ENCODE results near the gene KSR1.
"Not testable (repeated sequence)": the region's sequence is repeated elsewhere in the genome, so short reads cannot be mapped to it uniquely, and the experiment has no call there.

The KSR1 gene

DNA sequence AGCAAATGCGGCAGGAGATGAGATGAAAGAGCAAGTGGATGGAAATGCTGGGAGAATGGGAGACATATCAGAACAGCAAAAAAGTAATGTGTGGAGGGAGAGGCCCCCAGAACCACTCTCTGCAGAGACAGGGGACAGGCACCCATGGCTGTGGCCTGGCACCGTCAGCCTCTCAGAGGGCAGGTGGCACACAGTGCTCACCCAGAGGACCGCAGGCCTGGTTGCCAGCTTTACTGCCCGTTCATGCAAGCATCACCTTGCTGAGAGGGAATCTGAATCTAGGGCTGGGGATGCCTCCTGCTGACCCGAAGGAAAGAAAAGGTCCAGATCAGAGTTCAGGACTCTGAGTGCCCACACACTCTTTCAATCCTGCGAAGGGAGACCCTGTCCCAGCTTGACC is 34.6 kb upstream of the KSR1 start:
- not testable (repeated sequence) for H3K4me3 Mint-ChIP-seq; H3K4me1 Mint-ChIP-seq (ENCODE audit: low read depth); H3K27ac Mint-ChIP-seq; H3K27me3 Mint-ChIP-seq; H3K36me3 Mint-ChIP-seq (ENCODE audit: low read depth); H3K9me3 Mint-ChIP-seq

DNA sequence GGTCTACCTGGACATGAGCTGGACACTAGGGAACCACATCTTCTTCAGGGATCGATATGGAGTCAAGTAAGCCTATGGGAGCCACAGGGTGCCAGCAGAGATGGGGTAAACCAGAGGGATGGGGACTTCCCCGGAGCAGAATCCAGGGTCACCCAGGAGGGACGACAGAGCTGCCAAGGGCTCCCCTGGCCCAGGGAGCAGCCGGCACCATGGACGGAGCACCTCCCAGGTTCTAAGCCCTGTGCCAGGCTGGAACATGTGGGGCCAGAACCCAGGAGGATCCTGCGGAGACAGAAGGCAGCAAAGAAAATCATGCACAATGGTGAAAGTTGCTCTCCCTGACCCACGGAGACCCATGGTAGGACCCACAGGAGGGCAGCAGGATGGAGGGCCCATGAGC is 33.6 kb upstream of the KSR1 start:
- Mint-ChIP-seq H3K4me1 (ENCODE audit: low read depth) (no peaks in the 10 kb centered on the region), H3K36me3 (ENCODE audit: low read depth) (no peaks in the 10 kb centered on the region)

DNA sequence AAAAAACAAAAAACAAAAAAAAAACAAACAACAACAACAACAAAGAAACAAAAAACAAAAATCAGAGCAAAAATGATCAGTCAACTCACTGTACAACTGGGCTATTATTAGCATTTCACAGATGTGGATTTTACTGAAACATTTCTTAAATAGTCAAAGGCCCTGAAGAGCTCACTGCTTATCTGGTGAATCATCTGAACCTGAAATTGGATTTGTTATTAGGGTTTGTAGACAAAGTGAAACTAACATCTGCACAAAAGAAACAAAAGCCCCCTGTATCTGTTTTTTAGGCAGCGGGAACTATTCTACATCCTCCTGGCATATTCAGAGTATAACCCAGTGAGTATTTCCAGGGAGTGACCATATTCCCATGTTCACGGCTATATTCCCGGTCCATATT is 32.6 kb upstream of the KSR1 start:
- no peaks in the 10 kb centered on the region for H3K9me3 Mint-ChIP-seq
- no peak overlapping the region for H3K4me3 Mint-ChIP-seq
- H3K4me1 Mint-ChIP-seq (ENCODE audit: low read depth): no peaks in the 10 kb centered on the region
- no peaks in the 10 kb centered on the region for H3K27me3 Mint-ChIP-seq
- H3K36me3 Mint-ChIP-seq (ENCODE audit: low read depth): no peaks in the 10 kb centered on the region
- no peak overlapping the region for H3K27ac Mint-ChIP-seq

More for the DNA sequence above, 33.6 kb upstream of the KSR1 start:
- H3K27ac Mint-ChIP-seq: no peak overlapping the region
- no peaks in the 10 kb centered on the region for H3K27me3 Mint-ChIP-seq
- H3K4me3 Mint-ChIP-seq: no peak overlapping the region
- H3K9me3 Mint-ChIP-seq: no peaks in the 10 kb centered on the region

GRCh38 chr17:27424516-27424915 is 31.7 kb upstream of the KSR1 start:
- H3K36me3 Mint-ChIP-seq (ENCODE audit: low read depth): no peaks in the 10 kb centered on the region
- H3K4me1 Mint-ChIP-seq (ENCODE audit: low read depth): no peaks in the 10 kb centered on the region
- H3K9me3 Mint-ChIP-seq: no peaks in the 10 kb centered on the region
- no peak overlapping the region for H3K27ac Mint-ChIP-seq
- no peak overlapping the region for H3K4me3 Mint-ChIP-seq
- H3K27me3 Mint-ChIP-seq: no peaks in the 10 kb centered on the region

DNA sequence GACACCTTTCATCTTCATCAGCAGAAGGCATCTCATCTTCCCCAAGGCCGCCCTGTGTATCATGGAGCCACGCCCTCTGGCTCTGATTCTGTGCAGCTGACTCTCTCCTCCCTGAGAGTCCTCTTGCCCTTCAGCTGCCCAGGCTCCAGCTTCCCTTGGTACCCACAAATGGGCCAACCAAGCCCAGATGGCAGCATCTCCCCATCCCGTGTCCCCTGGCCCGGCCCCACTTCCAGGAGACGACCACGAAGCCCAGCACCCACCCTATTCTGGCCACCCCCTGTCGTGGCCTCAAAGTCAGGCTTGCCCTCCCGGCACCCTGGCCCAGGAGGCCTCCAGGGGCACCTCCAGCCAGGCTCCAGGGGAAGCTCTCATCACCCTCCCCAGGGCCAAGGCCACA is 31.3 kb upstream of the KSR1 start:
- Mint-ChIP-seq H3K27ac (no peak overlapping the region), H3K4me3 (no peak overlapping the region), H3K4me1 (ENCODE audit: low read depth) (no peaks in the 10 kb centered on the region), H3K36me3 (ENCODE audit: low read depth) (no peaks in the 10 kb centered on the region), H3K9me3 (no peaks in the 10 kb centered on the region), H3K27me3 (no peaks in the 10 kb centered on the region)

DNA sequence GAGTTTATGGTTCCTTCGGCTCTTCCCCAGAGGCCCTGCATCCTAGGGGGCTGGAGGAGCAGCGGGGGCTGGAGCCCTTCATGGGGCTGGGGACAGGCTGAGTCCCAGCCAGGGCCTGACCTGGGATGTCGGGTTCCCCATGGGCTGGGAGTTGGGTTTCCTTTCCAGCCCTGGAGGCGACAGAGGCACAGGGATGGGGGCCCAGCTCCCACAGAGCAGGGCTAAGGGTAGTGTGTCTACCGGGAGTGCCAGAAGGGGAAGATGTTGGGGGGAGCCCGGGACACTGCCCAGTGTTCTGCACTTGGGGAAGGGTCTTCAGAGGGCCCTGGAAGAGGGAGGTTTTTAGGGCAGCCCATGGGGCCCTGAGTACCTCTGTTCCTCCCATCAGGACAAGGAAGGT is 30.7 kb upstream of the KSR1 start:
- H3K36me3 Mint-ChIP-seq (ENCODE audit: low read depth); H3K4me3 Mint-ChIP-seq; H3K9me3 Mint-ChIP-seq; H3K27ac Mint-ChIP-seq; H3K4me1 Mint-ChIP-seq (ENCODE audit: low read depth); H3K27me3 Mint-ChIP-seq: not testable (repeated sequence)

- Mint-ChIP-seq H3K4me3 (no peak overlapping the region), H3K9me3 (no peaks in the 10 kb centered on the region), H3K4me1 (ENCODE audit: low read depth) (no peaks in the 10 kb centered on the region), H3K27me3 (no peaks in the 10 kb centered on the region), H3K27ac (no peak overlapping the region), H3K36me3 (ENCODE audit: low read depth) (no peaks in the 10 kb centered on the region)
These were observed 30.3 kb upstream of the KSR1 start for GRCh38 chr17:27425991-27426390.

- not testable (repeated sequence) for H3K27ac Mint-ChIP-seq; H3K27me3 Mint-ChIP-seq; H3K36me3 Mint-ChIP-seq (ENCODE audit: low read depth); H3K4me3 Mint-ChIP-seq; H3K4me1 Mint-ChIP-seq (ENCODE audit: low read depth); H3K9me3 Mint-ChIP-seq
These were observed 29.8 kb upstream of the KSR1 start for GRCh38 chr17:27426471-27426870.

DNA sequence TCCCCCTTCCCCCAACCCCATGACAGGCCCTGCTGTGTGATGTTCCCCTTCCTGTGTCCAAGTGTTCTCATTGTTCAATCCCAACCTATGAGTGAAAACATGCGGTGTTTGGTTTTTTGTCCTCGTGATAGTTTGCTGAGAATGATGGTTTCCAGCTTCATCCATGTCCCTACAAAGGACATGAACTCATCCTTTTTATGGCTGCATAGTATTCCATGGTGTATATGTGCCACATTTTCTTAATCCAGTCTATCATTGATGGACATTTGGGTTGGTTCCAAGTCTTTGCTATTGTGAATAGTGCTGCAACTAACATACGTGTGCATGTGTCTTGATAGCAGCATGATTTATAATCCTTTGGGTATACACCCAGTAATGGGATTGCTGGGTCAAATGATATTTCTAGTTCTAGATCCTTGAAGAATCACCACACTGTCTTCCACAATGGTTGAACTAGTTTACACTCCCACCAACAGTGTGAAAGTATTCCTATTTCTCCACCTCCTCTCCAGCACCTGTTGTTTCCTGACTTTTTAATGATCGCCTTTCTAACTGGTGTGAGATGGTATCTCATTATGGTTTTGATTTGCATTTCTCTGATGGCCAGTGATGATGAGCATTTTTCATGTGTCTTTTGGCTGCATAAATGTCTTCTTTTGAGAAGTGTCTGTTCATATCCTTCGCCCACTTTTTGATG is 28.9 kb upstream of the KSR1 start:
- H3K27me3 Mint-ChIP-seq; H3K27ac Mint-ChIP-seq; H3K9me3 Mint-ChIP-seq; H3K36me3 Mint-ChIP-seq (ENCODE audit: low read depth); H3K4me3 Mint-ChIP-seq; H3K4me1 Mint-ChIP-seq (ENCODE audit: low read depth): not testable (repeated sequence)

- H3K9me3 Mint-ChIP-seq: no peaks in the 10 kb centered on the region
- no peaks in the 10 kb centered on the region for H3K4me1 Mint-ChIP-seq (ENCODE audit: low read depth)
- no peak overlapping the region for H3K27ac Mint-ChIP-seq
- H3K27me3 Mint-ChIP-seq: peaks cover 3% of the 10 kb centered on the region
- no peaks in the 10 kb centered on the region for H3K36me3 Mint-ChIP-seq (ENCODE audit: low read depth)
- no peak overlapping the region for H3K4me3 Mint-ChIP-seq
These were observed 27.3 kb upstream of the KSR1 start for GRCh38 chr17:27428781-27429505.

DNA sequence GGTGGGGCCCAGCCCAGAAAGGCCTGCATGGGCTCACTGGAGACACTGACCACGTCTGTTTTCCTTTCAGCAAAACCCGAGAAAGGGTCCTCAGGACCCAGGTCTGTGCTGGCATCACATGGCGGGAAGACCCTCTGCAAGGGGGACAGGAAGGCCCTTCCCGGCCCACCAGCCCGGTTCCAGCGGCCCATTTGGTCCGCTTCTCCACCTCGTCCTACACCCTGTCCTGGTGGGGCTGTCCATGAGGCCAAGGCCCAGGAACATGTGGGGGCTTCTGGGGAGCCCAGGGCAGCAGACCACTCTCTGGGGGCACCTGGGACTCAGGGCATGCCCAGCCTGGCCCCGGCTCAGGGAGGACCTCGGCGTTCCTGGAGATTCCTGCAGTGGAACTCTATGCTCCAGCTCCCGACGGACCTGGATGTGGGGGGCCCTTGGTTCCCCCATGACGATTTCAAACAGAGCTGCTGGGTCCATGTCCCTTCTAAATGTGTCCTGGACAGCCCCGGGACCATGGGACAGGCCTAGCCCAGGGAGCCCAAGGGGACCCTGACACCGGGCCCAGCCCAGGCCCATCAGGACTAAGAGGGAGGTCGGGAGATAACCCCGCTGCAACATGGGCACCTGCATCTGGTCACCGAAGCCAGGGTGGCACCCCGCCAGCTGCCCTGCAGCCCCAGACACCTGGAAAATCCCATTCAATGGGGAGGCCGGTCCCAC is 26.4 kb upstream of the KSR1 start:
- Mint-ChIP-seq H3K4me1 (ENCODE audit: low read depth) (no peaks in the 10 kb centered on the region), H3K27ac (no peak overlapping the region), H3K4me3 (no peak overlapping the region), H3K9me3 (no peaks in the 10 kb centered on the region), H3K36me3 (ENCODE audit: low read depth) (no peaks in the 10 kb centered on the region), H3K27me3 (peaks cover 3% of the 10 kb centered on the region)

- Mint-ChIP-seq H3K4me1 (ENCODE audit: low read depth) (no peaks in the 10 kb centered on the region), H3K36me3 (ENCODE audit: low read depth) (no peaks in the 10 kb centered on the region), H3K27me3 (peaks cover 3% of the 10 kb centered on the region), H3K27ac (no peak overlapping the region), H3K4me3 (no peak overlapping the region), H3K9me3 (no peaks in the 10 kb centered on the region)
These were observed 25.8 kb upstream of the KSR1 start for GRCh38 chr17:27430383-27430840.

- no peak overlapping the region for H3K27ac Mint-ChIP-seq
These were observed 25.3 kb upstream of the KSR1 start for GRCh38 chr17:27430882-27431491.

GRCh38 chr17:27433521-27433920 is 22.7 kb upstream of the KSR1 start:
- peaks cover 3% of the 10 kb centered on the region for H3K27me3 Mint-ChIP-seq
- H3K4me3 Mint-ChIP-seq: no peak overlapping the region
- no peak overlapping the region for H3K27ac Mint-ChIP-seq
- H3K9me3 Mint-ChIP-seq: no peaks in the 10 kb centered on the region
- H3K4me1 Mint-ChIP-seq (ENCODE audit: low read depth): no peaks in the 10 kb centered on the region
- no peaks in the 10 kb centered on the region for H3K36me3 Mint-ChIP-seq (ENCODE audit: low read depth)

More at GRCh38 chr17:27430882-27431491, 25.3 kb upstream of the KSR1 start:
- Mint-ChIP-seq H3K4me1 (ENCODE audit: low read depth) (no peaks in the 10 kb centered on the region), H3K27me3 (peaks cover 3% of the 10 kb centered on the region), H3K36me3 (ENCODE audit: low read depth) (no peaks in the 10 kb centered on the region), H3K4me3 (no peak overlapping the region), H3K9me3 (no peaks in the 10 kb centered on the region)

- not testable (repeated sequence) for H3K4me1 Mint-ChIP-seq (ENCODE audit: low read depth); H3K27ac Mint-ChIP-seq; H3K4me3 Mint-ChIP-seq; H3K27me3 Mint-ChIP-seq; H3K9me3 Mint-ChIP-seq; H3K36me3 Mint-ChIP-seq (ENCODE audit: low read depth)
These were observed 20.7 kb upstream of the KSR1 start for GRCh38 chr17:27435431-27436070.

Measured in stimulated activated naive CD8-positive, alpha-beta T cell treated with anti-CD3 and anti-CD28 coated beads, Interleukin-15, Interleukin-2, amounts not matched to agents 100 ng/mL and 50 ng/mL, for 24 hours (primary cell).